ENCODE results near the gene GPR137.

- no peak for TF ChIP-seq NFE2L1 (CRISPR knock-in tag; IDR thresholded peaks at IDR 0.05)
- TF ChIP-seq CTCF (IDR thresholded peaks at IDR 0.05) = no peak
Observed at GRCh38 chr11:64276653-64277431, 8.8 kb upstream of the GPR137 start.
